GM21526 (cell line): ENCODE measurements around the gene TRIM2.
A peak's percentile ranks its signal among the peaks of the same experiment; 100 is the strongest.

Source experiments
- ATAC-seq: cut with Tn5 transposase; IDR thresholded peaks from one replicate; pipeline ENCODE4 v1.9.1; 2021; ENCODE audit warnings: moderate library complexity; ENCODE audit not compliant: unreplicated experiment, low FRiP score

The TRIM2 gene

GRCh38 chr4:153318696-153319320 lies 114.6 kb downstream of the TRIM2 start:
- ATAC-seq, result no peak

- no peak for ATAC-seq
These were observed 118.5 kb downstream of the TRIM2 start for GRCh38 chr4:153322791-153323190.

GRCh38 chr4:153324046-153324445 lies 119.8 kb downstream of the TRIM2 start:
- ATAC-seq, result no peak

- no peak for ATAC-seq
These were observed 121.3 kb downstream of the TRIM2 start for GRCh38 chr4:153325558-153325957.

- no peak for ATAC-seq
These were observed 122.3 kb downstream of the TRIM2 start for GRCh38 chr4:153326513-153326912.

GRCh38 chr4:153327247-153327646 lies 123.0 kb downstream of the TRIM2 start:
- ATAC-seq, result no peak

GRCh38 chr4:153332936-153333335 lies 128.7 kb downstream of the TRIM2 start:
- no peak for ATAC-seq

- ATAC-seq, result no peak
These were observed 129.6 kb downstream of the TRIM2 start for GRCh38 chr4:153333874-153334273.

GRCh38 chr4:153335665-153336064 lies 131.4 kb downstream of the TRIM2 start:
- ATAC-seq, result no peak

- no peak for ATAC-seq
These were observed 133.4 kb downstream of the TRIM2 start for GRCh38 chr4:153337686-153338085.

- no peak for ATAC-seq
These were observed 137.4 kb downstream of the TRIM2 start for GRCh38 chr4:153341575-153342090.

GRCh38 chr4:153342751-153343552 lies 138.7 kb downstream of the TRIM2 start:
- ATAC-seq, result no peak

- peak; percentile 64 for ATAC-seq
These were observed 140.1 kb downstream of the TRIM2 start, which contains the start of gene MND1 for GRCh38 chr4:153344131-153345011. TSS of gene MND1 (plus strand) at chr4:153344688. CDS start at chr4:153344738, 50 bp downstream.

- peak; percentile 40 for ATAC-seq
These were observed 141.1 kb downstream of the TRIM2 start for GRCh38 chr4:153345012-153345981.

GRCh38 chr4:153346031-153346430 lies 141.8 kb downstream of the TRIM2 start:
- no peak for ATAC-seq

- no peak for ATAC-seq
These were observed 142.3 kb downstream of the TRIM2 start for GRCh38 chr4:153346563-153346962.

- no peak for ATAC-seq
These were observed 142.9 kb downstream of the TRIM2 start for GRCh38 chr4:153347117-153347516.

GRCh38 chr4:153348006-153348405 lies 143.8 kb downstream of the TRIM2 start:
- ATAC-seq, result no peak

- ATAC-seq, result no peak
These were observed 145.1 kb downstream of the TRIM2 start for GRCh38 chr4:153349206-153349805.
